ENCODE results near the gene TSR1. TPM values are rescaled to one million over a fixed set of nuclear protein-coding genes. Genes with fewer than 3 reads are reported as not detected.
"Not testable (repeated sequence)": the region's sequence is repeated elsewhere in the genome, so short reads cannot be mapped to it uniquely, and the experiment has no call there.

Gene TSR1
- total RNA-seq, 1 donor from 2014 or later = 23.0 TPM

DNA sequence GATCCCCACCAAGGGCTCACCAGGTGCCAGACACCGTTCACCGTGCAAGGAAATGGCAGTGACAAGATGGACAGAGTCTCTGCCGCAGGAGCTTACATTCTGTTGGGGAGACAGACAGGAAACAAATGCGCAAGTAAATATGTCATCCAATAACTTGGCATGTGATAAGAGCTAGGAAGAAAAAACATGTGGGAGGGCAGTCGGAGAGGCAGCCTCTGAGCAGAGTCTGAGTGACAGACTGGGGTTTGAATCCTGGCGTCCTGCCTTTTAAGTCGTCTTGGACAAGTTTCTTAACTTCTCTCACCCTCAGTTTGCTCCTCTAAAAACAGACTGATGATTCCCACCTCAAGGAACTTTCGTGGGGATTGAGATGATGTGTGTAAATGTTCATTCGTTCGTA is 8.3 kb upstream of the TSR1 start:
- intact Hi-C loops (cut with DNase I) = no loop called here
- DNase-seq (ENCODE audit: low spot score) = no peak

GRCh38 chr17:2343421-2343820 is 7.2 kb upstream of the TSR1 start:
- no peak for DNase-seq (ENCODE audit: low spot score)
- intact Hi-C loops (cut with DNase I) = no loop called here

- DNase-seq (ENCODE audit: low spot score) = no peak
- intact Hi-C loops (cut with DNase I) = no loop called here
Measured at GRCh38 chr17:2338315-2338657, 2.0 kb upstream of the TSR1 start.

- intact Hi-C loops (cut with DNase I) = loop anchor here (2.0 kb wide), 1 partner anchor 35 kb away; the partner anchor contains the start of genes SMG6 and SRR
Measured at GRCh38 chr17:2337544-2338314, 1.5 kb upstream of the TSR1 start.

DNA sequence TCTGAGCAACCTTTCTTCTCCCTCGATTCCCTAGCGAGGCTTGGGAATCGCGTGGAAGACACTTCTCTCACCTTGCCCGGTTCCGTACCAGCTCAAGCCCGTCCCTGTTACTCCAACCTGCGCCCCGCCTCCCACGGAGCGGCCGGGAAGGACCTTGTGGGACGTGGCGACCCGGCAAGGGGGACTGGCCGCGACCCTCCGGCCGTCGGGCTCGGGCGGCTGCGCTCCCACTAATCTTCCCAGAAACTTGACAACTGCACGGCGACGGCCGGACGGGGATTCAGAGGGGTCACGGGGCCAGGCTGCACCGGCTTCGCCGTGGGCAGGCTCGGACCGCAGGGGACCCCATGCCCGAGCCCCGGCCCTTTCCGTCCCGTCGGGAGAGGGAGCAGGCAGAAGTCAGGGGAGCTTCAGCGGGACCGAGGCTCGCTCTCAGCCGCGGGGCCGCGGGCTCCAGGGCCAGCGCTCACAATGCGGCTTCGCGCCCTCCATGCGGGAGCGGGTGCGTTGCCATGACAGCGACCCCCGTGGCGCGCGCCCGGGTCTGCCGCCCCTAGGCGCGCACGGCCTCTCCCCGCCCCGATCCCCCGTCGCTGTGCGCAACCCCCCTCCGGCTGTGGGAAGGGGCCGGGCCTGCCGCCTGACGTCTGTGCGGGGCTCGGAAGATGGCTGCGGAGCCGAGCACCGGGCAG is 741 bp upstream of the TSR1 start, which contains the start of gene SGSM2:
TSS of gene SGSM2 (plus strand) at position 650 of the 692 bp plus-strand sequence. CDS start 188 bp downstream, outside the sequence.
- intact Hi-C loops (cut with DNase I) = loop anchor here (2.0 kb wide), 1 partner anchor 34 kb away; the partner anchor contains the start of genes SMG6 and SRR
- DNase-seq (ENCODE audit: low spot score) = no peak

More at GRCh38 chr17:2337544-2338314, 1.5 kb upstream of the TSR1 start:
- no peak for DNase-seq (ENCODE audit: low spot score)

GRCh38 chr17:2335726-2336214 is 487 bp downstream of the TSR1 start:
- intact Hi-C loops (cut with DNase I) = loop anchor here (2.0 kb wide), 1 partner anchor 33 kb away; the partner anchor contains the start of genes SMG6 and SRR
- no peak for DNase-seq (ENCODE audit: low spot score)

DNA sequence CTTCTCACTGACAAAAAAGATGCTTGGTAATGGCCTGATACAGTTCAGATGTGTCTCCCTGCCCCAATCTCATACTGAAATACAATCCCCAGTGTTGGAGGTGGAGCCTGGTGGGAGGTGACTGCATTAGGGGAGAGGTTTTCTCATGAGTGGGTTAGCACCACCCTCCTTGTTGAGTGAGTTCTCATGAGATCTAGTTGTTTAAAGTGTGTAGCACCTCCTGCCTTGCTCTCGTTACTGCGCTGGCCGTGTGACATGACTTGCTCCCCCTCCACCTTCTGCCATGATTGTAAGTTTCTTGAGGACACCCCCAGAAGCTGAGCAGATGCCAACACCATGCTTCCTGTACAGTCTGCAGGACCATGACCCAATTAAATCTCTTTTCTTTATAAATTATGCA is 5.0 kb downstream of the TSR1 start:
- no peak for DNase-seq (ENCODE audit: low spot score)
- intact Hi-C loops (cut with DNase I) = no loop called here

DNA sequence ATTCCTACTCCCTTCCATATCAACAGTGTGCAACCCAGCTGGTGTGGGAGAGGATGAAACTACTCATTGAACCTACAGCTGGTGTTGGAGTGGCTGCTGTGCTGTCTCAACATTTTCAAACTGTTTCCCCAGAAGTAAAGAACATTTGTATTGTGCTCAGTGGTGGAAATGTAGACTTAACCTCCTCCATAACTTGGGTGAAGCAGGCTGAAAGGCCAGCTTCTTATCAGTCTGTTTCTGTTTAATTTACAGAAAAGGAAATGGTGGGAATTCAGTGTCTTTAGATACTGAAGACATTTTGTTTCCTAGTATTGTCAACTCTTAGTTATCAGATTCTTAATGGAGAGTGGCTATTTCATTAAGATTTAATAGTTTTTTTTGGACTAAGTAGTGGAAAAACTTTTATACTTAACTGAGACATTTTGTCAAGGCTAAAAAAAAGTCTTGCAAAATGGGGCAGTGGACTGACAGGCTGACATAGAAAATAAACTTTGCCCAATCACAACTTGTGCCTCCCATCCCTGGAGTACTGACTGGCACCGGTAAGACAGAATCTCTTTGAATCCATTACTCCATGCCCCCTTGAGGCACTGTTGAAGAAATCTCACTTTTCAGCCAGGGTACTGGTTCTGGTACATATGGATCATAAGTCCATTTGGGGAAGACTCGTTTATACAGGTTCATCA is 12.5 kb downstream of the TSR1 start:
- intact Hi-C loops (cut with DNase I) = no loop called here
- no peak for DNase-seq (ENCODE audit: low spot score)

- no peak for DNase-seq (ENCODE audit: low spot score)
- intact Hi-C loops (cut with DNase I) = no loop called here
Measured at GRCh38 chr17:2321399-2321798, 14.9 kb downstream of the TSR1 start.

GRCh38 chr17:2319051-2319450 is 17.2 kb downstream of the TSR1 start:
- intact Hi-C loops (cut with DNase I) = no loop called here
- DNase-seq (ENCODE audit: low spot score) = no peak

DNA sequence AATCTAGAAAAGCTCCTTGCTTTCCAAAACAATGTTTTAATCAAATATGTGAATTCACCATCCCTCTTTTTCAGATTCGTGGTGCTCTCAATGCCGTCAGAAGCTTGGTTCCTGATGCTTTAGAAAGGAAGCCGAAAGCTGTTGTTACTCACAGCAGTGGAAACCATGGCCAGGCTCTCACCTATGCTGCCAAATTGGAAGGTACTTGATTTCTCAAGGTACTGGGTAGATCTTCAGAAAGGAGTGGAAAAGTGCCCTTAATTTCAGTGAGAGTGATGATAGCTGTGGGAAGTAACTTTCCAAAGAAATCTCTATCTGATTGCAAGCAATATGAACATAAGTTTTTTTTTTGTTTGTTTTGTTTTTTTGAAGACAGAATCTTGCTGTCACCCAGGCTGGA is 18.5 kb downstream of the TSR1 start:
- DNase-seq (ENCODE audit: low spot score) = no peak
- intact Hi-C loops (cut with DNase I) = no loop called here

- DNase-seq (ENCODE audit: low spot score); intact Hi-C loops (cut with DNase I): not testable (repeated sequence)
Measured at GRCh38 chr17:2316916-2317205, 19.4 kb downstream of the TSR1 start.

GRCh38 chr17:2312736-2313135 is 23.5 kb downstream of the TSR1 start:
- intact Hi-C loops (cut with DNase I) = no loop called here
- no peak for DNase-seq (ENCODE audit: low spot score)

GRCh38 chr17:2309338-2310154 is 26.7 kb downstream of the TSR1 start:
- no peak for DNase-seq (ENCODE audit: low spot score)
- intact Hi-C loops (cut with DNase I) = no loop called here

- intact Hi-C loops (cut with DNase I) = no loop called here
- DNase-seq (ENCODE audit: low spot score) = no peak
Measured at GRCh38 chr17:2304931-2305330, 31.3 kb downstream of the TSR1 start.

DNA sequence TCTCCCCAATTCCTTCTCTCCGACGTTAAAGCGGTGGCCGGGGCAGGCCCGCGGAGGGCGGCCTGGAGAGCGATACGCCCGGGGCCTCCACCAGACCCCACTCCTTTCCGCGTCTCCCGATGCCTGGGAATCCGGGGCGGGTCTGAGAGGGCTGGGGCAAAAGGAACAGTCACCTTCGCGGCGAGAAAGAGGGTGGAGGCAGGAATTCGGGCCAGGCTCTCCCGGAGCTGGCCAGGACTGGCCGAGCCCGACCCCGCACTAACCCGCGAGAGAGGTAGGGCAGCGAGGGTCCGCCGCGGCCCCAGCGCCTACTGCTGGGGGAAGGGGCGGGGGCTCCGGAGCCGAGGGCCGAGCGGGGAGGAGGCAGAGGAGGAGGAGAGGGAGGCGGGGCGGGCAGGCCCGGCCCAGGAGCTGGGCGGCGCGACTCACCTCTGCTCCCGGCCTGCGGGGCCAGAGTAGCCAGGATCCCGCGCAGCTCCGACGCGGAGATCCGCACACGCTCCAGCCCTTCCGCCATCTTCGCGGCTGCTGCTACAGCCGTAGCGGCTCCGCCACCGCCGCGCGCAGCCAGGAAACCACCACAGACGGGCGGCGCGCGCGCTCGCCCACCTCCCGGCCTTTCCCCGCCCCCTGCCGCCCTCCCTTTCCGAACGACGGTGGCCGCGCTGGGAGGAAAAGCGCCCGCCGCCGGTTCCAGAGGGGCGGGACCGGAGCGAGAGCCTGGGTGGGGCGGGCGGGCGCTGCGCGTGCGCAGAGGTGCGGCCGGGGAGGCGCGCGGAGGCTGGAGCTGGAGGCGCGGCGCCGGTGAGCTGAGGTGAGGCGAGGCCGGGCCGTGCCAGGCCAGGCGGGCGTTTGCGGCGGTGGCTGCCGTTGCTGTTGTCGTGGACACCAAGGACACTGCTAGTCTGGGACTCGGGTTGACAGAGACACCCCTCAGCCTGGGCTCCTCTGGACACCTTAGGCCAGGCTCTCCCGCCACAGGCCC is 32.8 kb downstream of the TSR1 start, which contains the start of the genes SMG6 and SRR:
TSS of gene SMG6 (minus strand) at position 582 of the 985 bp plus-strand sequence. CDS start at position 517, 65 bp downstream.
TSS of gene SRR (plus strand) at position 747 of the 985 bp plus-strand sequence. CDS start 11,611 bp downstream, outside the sequence.
- peak; percentile 97 for DNase-seq (ENCODE audit: low spot score)
- intact Hi-C loops (cut with DNase I) = loop anchor here (2.0 kb wide), 1 partner anchor 33 kb away; the partner anchor contains the start of genes SGSM2 and TSR1

GRCh38 chr17:2302778-2303203 is 33.5 kb downstream of the TSR1 start:
- no peak for DNase-seq (ENCODE audit: low spot score)
- intact Hi-C loops (cut with DNase I) = loop anchor here (2.0 kb wide), 1 partner anchor 34 kb away; the partner anchor contains the start of genes SGSM2 and TSR1

- intact Hi-C loops (cut with DNase I) = no loop called here
- no peak for DNase-seq (ENCODE audit: low spot score)
Measured at GRCh38 chr17:2299756-2300155, 36.5 kb downstream of the TSR1 start.

Measured in cardiac septum (tissue), 1 donor.